ENCODE measurements around the gene SDK1.

- TF ChIP-seq CTCF (IDR thresholded peaks at IDR 0.05; ENCODE audit: low read depth, low read length, missing input control), result no peak
- TF ChIP-seq TAF1 (conservative IDR thresholded peaks at IDR 0.05), result no peak
- TF ChIP-seq EGR1 (IDR thresholded peaks at IDR 0.05; ENCODE audit: low read depth in 2 of 2), result no peak
- TF ChIP-seq RAD21 (IDR thresholded peaks at IDR 0.05), result no peak
- no peak for TF ChIP-seq REST (IDR thresholded peaks at IDR 0.05)
- TF ChIP-seq JUND (IDR thresholded peaks at IDR 0.05), result no peak
- TF ChIP-seq HNF4A (conservative IDR thresholded peaks at IDR 0.05), result no peak
- no peak for TF ChIP-seq SP1 (IDR thresholded peaks at IDR 0.05)
- TF ChIP-seq GABPA (IDR thresholded peaks at IDR 0.05 in 1 of 2, conservative IDR thresholded peaks at IDR 0.05 in 1 of 2), result no peak
Measured at GRCh38 chr7:3333861-3334260, 32.8 kb downstream of the SDK1 start.

Measured in liver (tissue), 3 donors.